NCI-H2107 (cell line): ENCODE data around the gene EPHA1.

Experiments used
- DNase-seq: peaks from one replicate; lab custom pipeline; 2025; lab: John Stamatoyannopoulos, UW

Gene EPHA1

DNA sequence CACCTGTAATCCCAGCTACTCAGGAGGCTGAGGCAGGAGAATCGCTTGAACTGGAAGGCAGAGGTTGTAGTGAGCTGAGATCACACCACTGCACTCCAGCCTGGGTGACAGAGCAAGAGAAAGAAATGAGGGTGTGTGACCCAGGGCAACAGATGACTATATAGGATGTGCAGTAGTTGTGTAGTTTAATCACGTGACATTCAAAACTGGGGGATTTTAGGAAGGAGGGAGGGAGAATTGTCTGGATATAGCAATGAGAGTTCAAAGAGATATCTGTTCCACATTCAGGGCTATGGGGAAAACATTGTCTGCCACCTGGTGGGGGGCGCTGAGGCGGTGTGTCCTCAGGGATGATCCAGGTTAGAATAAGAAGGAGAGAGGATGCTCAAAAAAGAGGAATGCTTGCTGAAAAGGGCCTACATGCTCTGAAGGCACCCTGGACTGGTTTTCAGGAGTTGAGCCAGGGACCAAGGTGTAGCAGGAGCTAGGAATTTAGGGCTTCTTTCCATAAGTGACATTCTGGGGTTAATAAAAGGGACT lies 35.3 kb downstream of the EPHA1 start:
- no peak for DNase-seq

DNA sequence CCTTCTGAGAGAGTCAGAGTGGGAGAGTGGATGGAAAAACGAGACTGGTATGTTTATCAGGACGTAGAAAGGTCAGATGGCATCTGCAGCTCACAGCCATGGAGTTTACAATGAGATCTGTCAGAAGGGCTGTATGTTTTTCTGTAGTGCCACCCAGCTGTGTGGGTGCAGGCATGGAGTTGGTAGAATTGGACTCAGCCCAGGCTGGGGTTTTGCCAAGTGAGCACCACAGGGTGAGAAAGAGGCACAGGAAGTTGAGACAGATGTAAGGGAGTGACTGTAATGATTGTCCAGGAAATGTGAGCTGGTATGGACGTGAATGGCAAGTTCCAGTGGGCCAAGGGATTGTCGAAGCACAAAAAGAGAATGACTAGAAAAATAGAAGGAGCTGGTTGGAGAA lies 36.6 kb downstream of the EPHA1 start:
- DNase-seq = no peak

DNA sequence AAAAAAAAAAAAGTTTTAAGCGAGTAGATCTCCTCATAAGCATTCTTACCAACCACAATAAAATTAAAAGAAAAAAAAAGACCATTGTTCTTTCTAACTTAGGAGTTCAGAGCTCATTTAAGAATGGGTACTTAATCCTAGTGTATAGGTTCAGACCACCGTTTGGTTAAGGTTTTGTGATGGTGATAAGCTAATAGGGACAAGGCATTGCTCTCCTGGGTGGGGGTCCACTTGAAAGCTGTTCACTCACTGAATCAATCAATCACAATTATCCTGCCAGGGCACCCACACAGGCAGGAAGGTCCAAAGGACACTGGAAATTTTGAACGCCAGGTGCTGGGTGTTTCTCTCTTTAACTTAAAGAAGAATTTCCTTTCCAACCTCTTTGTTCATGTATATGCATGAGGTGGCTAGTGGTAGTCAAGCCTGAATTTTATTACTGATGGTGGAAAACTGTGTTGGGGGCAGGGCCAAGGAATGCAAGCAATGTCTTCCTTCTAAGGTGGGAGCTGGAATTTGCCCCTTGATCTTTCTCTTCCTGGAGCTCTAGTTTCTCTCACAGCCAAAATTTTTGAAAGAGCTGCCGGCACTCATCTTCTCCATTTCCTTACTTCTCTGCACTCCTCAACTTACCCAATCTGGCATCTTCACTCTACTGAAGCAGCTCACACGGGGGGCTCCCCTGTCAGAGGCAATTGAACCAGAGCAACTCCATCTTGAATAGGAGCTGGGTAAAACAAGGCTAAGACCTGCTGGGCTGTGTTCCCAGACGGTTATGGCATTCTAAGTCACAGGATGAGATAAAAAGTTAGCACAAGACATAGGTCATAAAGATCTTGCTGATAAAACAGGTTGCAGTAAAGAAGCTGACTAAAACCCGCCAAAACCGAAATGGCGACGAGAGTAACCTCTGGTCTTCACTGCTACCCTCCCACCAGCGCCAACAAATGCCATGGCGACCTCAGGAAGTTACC lies 38.7 kb downstream of the EPHA1 start:
- no peak for DNase-seq

- no peak for DNase-seq
These were observed 40.3 kb downstream of the EPHA1 start for GRCh38 chr7:143368387-143368786.

DNA sequence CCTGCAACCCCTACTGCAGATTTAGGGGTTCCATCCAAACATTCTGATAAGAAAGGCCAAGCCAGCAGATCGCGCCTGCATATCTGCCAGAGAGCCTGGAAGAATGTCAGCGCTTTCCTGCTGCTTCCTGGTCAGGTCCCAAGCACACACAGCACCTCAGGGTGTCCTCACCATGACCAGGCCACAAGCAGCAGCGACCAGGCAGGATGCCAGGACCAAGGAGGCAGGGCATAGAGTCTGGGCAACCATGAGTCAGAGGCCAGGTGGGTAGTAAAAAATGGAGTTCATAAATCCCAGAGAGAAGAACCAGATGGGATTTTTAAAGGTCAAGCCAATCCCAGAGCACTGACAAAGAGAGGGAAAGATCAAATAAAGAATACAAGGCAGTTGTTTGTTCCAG lies 40.7 kb downstream of the EPHA1 start:
- DNase-seq = no peak

- no peak for DNase-seq
These were observed 45.4 kb downstream of the EPHA1 start for GRCh38 chr7:143363016-143363937.

DNA sequence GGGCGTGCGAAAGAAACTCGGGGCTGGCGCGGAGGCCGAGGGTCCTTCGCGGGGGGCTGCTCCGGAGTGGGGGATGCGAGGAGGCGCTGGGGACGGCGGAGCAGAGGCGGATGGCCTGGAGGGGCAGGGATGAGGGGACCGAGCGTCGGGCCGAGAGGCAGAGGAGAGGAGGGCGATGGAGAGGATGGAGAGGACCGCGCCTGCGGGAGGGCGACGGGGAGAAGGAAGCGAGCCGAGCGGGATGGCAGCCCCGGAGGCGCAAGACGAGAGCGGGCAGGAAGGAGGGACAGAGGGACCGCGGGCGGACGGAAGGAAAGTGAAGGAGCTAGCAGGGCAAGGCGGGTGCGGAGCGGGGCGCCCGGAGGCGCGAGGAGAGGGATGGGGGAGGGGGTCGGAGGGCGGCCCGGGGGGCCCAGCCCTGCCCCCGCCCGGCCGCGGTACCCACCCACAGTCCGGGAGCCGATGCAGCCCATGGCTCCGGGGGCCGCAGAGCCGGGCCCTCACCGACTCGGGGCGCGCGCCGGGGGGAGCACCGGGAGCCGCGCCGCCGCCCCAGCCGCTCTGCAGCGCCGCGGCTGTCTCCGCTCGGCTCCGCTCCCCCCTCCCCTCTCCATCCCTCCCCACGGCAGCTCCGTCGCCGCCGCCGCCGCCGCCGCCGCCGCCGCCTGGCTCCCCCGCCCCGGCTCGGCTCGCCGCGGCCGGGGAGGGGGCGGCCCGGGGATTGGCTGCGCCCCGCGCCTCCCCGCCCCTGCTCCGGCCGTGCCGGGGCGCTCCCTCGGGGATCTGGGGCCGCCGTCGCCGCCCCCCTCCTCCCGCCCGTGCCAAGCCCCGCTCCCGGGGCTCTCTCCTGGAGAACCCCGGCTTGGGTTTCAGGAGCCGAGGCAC lies 46.3 kb downstream of the EPHA1 start, which contains the start of gene FAM131B:
Gene FAM131B, minus strand, starts transcription at position 583 of the 885 bp plus-strand sequence. Its CDS starts 110 bp downstream, at position 473.
- DNase-seq = no peak

GRCh38 chr7:143361552-143362130 lies 47.0 kb downstream of the EPHA1 start:
- no peak for DNase-seq

- no peak for DNase-seq
These were observed 47.7 kb downstream of the EPHA1 start for GRCh38 chr7:143360788-143361551.

- DNase-seq = no peak
These were observed 48.8 kb downstream of the EPHA1 start for GRCh38 chr7:143359771-143360353.

- DNase-seq = no peak
These were observed 50.0 kb downstream of the EPHA1 start for GRCh38 chr7:143358626-143359025.

DNA sequence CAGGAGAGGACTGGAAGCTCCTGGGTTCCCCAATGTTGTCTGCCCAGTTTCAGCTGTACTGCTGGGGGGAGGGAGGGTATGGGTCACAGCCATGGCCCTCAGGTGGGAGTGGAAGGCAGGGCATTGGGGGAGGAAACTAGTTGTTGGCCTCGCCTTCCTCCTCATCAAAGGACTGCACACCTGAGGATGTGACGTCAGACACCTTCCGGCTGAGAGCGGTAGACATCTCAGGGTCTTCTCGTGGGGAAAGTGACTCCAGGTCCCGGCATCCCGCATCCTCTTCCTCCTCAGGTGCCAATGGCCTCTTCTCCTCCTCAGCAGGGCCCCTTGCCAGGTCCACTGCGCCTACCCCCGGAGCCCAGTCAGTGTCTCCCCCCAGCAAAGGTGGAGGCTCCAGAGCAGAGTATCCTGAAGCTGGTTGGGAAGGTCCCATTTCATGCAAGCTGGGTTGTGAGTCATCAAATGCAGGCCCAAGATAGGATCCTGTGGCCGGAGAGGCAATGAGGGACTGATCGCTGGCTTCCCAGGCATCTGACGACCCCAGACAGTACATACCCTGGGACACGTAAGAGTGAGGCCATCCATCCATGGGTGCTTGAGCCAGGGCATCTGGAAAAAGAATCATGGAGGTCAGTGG lies 52.1 kb downstream of the EPHA1 start:
- no peak for DNase-seq

DNA sequence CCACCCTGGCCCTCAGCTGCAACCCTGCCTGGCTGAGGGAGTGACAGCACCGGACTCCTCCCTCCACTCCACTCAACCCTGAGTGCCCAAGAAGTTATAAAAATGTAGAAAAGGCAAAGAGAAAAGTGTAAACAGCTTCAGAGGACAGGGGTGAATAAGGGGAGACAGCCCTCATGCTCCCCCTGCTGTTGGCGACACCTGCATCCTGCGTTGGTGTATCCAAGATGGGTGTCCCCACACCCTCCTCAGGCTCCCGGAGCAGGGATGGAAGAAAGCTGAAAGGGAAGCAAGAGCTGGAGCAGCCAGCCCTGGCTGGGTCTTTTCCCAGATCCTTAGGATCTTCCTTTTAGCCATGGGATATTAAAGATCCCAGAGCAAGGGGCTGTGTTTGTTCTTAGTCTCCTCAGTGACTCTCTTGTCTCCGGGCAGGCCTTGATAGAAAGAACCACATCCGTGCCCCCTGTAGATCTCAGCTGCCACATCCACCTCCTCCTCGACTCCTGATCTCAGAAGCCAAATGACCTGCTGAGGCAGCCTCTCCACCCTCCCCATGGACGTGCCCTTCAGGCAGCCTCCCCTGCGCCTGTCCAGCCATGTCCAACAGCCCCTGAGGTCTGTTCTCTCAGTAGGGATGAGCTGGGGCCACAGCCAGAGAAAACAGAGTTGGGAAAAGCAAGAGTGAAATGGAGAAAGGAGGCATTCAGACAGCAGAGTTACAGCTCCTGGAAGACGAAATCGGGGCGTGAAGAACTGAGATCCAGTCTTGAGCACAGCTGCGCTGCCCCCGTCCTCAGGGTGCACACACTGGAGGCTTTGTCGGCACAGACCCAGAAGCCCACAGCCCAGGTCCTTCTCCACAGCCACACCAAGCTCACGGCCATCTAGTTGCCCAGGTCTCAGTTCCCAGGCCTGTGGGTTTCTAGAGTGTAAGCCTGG lies 52.9 kb downstream of the EPHA1 start:
- no peak for DNase-seq

GRCh38 chr7:143354965-143355364 lies 53.7 kb downstream of the EPHA1 start:
- DNase-seq = no peak

DNA sequence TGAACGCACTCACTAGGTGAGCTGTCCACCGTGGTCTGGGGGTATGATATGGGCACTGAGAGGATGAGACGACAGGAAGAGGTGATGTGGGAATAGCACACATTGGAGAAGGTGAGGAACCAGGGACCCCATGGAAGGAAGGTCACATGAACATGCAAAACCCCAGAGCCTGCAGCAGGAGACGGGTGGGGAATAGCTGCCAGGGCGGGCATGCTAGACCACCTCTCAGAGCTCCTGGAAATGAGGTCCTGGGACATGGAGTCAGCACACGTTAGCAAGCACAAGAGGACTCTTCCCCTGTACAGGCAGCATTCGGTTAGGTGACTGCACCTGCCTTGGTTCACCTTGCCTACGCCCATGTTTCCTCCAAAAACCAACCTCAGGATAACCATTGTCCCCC lies 54.3 kb downstream of the EPHA1 start:
- no peak for DNase-seq

DNA sequence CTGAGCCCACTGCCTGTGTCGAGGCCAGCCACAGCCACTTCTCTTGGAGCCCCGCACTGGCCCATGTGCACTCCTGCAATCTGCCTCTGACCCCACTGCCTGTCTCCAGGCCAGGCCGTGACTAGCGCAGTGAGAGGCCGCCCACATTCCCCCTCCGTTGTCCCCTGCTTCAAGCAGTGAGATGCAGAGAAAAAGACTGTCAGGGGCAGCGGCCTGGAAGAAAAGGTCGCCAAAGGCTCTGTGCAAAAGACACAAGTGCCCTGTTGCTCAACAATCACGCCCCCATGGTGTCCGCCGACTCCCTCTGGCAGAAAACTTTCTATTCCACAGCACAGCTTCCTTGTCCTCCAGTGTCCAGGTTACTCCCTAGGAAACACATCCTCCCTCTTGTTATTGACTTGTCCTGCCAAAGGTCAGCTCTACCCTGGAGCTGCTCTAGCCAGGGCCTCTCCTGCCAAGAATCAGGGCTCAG lies 56.1 kb downstream of the EPHA1 start:
- no peak for DNase-seq

- DNase-seq = no peak
These were observed 57.1 kb downstream of the EPHA1 start for GRCh38 chr7:143351574-143351973.

GRCh38 chr7:143351060-143351459 lies 57.6 kb downstream of the EPHA1 start:
- DNase-seq = no peak
